ENCODE data around the gene TMEM258. TPM values are rescaled to one million over a fixed set of nuclear protein-coding genes. Genes with fewer than 3 reads are reported as not detected.

Gene TMEM258
- total RNA-seq, 1 experiment from 2014 or later: 201 TPM

- peaks cover 31 to 64% (median 56%) of the 10 kb centered on the region in 3 experiments for H3K36me3 Mint-ChIP-seq (ENCODE audit: insufficient read depth in 1 of 3, low read depth in 3 of 3)
- H3K18ac ChIP-seq (ENCODE audit: insufficient read length, low read depth, low read length): peak overlapping the region; percentile 50
- no peaks in the 10 kb centered on the region; the same call in 1 of the 2 replicates for H3K27me3 Mint-ChIP-seq (ENCODE audit: low read depth)
- no CpG with 5 or more reads among the region's 29 CpGs for WGBS (ENCODE audit: extremely low coverage, insufficient read length, low lambda C conversion rate)
- no peak overlapping the region for H2BK15ac ChIP-seq (ENCODE audit: low read depth, low read length)
- no peaks in the 10 kb centered on the region for H3K27me3 ChIP-seq (ENCODE audit: insufficient read depth, low read length)
- no peak overlapping the region for H2BK20ac ChIP-seq (ENCODE audit: low read depth, low read length, poor library complexity, severe bottlenecking)
- no peak overlapping the region for H2BK12ac ChIP-seq (ENCODE audit: insufficient read length, low read depth, low read length)
- peaks cover 16% of the 10 kb centered on the region; the same call in 1 of the 2 replicates for H3K79me2 ChIP-seq (ENCODE audit: insufficient read depth, low read length)
- DNase-seq: no peak
- H3K4me1 ChIP-seq (ENCODE audit: insufficient read depth, low read length): no peaks in the 10 kb centered on the region
- peak overlapping the region; percentile 62 for H2BK120ac ChIP-seq (ENCODE audit: low read depth, low read length, poor library complexity, severe bottlenecking)
- no peak for TF ChIP-seq CTCF (conservative IDR thresholded peaks at IDR 0.05)
- H4K20me1 ChIP-seq (ENCODE audit: control insufficient read depth, insufficient read depth, insufficient read length): peaks cover 2% of the 10 kb centered on the region
- no peak overlapping the region for H3K56ac ChIP-seq (ENCODE audit: insufficient read length, low read depth, low read length)
- peaks cover 3% of the 10 kb centered on the region for H3K23me2 ChIP-seq (ENCODE audit: insufficient read length, low read depth, low read length, poor library complexity, severe bottlenecking)
- no peaks in the 10 kb centered on the region for H3K9me3 ChIP-seq (ENCODE audit: control insufficient read depth, low read depth, low read length)
- no peaks in the 10 kb centered on the region for H3K9me3 Mint-ChIP-seq
- H3K23ac ChIP-seq (ENCODE audit: insufficient read length, low read depth, low read length): no peak overlapping the region
- peaks cover 5% of the 10 kb centered on the region for H3K79me1 ChIP-seq (ENCODE audit: insufficient read depth, low read depth, low read length, poor library complexity, severe bottlenecking)
- no peak overlapping the region for H4K5ac ChIP-seq (ENCODE audit: insufficient read length, low read depth, low read length)
- no peak overlapping the region for H3K27ac ChIP-seq (ENCODE audit: insufficient read length, low read depth, low read length)
- H3K4me3 Mint-ChIP-seq: peak overlapping the region; percentile 95 to 98
- H3K4me2 ChIP-seq (ENCODE audit: insufficient read depth, insufficient read length, low read length): peak overlapping the region; percentile 78
- no peak overlapping the region for H3T11ph ChIP-seq (ENCODE audit: low read length)
- H3K14ac ChIP-seq (ENCODE audit: insufficient read depth, low read length): peak overlapping the region; percentile 79
- H4K8ac ChIP-seq (replicated peaks; ENCODE audit: insufficient read length, low read depth, low read length): no peak overlapping the region
- H3K4me1 Mint-ChIP-seq: peaks cover 20 to 26% of the 10 kb centered on the region in 2 experiments
- H3K9ac ChIP-seq (ENCODE audit: extremely low read depth, insufficient read length, low read length): peak overlapping the region; percentile 85
- no peak overlapping the region for H4K91ac ChIP-seq (ENCODE audit: insufficient read length, low read depth, low read length)
- no peak overlapping the region for H2AK5ac ChIP-seq (ENCODE audit: insufficient read length, low read length)
- no peak overlapping the region for H2BK5ac ChIP-seq (ENCODE audit: insufficient read length, low read length)
- H3K27ac Mint-ChIP-seq: peak overlapping the region; percentile 91 to 100 (median 100)
- H2AFZ ChIP-seq (ENCODE audit: low read length): no peak overlapping the region
- no peak overlapping the region for H3K4ac ChIP-seq (ENCODE audit: low read depth, low read length)
Measured at GRCh38 chr11:61793083-61793828, 857 bp upstream of the TMEM258 start.
